Activated CD8-positive, alpha-beta memory T cell treated with anti-CD3 and anti-CD28 coated beads, Interleukin-2, amount 50 U/mL, for 24 hours (primary cell): ENCODE results near the gene KIF5B.

Experiments
- DNase-seq: peaks from one replicate; pipeline ENCODE4 v3.0.0-alpha.2; 2020; ENCODE audit errors: extremely low read depth

KIF5B gene

DNA sequence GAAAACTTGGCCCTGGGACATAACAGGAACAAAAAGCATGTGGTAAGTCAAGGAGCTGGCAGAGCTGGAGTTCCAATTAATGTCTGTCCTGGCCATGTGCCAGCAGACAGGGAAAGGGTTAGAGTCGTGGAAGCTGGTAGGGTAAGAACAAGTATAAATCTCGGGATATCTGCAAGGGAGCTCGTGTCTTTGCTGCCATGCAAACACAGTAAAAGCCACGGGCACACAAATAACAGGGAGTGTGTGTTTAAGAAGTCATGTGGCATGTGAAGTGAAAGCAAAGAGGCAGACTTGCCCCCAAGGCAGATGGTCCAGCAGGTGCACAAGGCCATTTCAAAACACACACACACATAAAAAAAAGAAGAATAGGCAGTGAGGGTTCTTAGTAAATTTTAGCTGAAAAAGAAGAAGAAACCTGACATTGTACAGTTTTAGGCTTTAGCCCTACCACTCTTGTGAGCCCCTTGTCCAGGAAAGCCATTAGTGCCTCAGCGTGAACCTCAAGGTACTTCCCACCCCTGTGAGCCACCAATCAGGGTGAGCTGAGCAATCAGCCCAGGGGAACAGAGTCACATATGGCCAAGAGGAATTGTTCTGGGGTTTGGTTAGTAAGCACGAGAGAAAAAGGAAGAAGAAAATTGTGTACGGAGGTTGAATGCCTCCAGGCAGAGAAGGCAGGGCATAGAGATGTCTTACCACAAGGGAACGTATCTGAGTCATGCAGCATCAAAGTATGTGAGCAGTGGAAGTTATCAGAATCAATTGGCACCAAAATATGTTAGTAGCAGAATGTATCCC, 94.7 kb downstream of the KIF5B start:
- DNase-seq = no peak

DNA sequence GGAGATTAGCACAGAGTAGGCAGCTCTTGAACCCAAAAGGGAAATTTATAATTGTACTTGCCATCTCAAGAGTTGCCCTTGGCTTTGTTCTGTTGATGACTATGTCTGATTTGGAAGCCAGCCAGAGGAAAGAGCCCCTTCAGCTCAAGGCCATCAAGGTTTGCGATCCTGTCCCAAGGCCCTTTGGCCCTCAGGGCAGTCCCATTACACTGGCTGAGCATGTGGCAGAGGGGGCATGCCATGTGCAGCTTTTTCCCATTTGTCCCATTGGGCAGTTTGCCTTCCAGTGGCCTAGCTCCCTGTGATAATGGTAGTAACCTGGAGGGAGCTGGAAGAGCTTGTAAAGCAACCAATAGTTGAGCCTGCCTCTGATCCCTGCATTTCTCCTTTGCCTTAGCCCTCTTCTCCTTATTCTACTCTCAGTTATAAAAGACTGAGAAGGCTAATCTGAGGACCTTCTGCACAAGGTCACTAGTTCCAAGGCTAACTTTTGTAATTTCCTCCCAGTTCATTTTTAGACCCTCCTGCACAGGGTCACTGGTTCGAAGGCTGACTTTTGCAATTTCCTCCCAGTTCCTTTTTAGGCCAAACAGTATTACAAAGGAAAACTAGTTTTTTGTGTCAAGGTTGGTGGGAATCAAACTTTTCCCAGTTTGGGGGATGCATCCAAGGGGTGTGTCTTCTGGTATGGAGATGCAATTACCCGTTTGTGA, 96.6 kb downstream of the KIF5B start:
- no peak for DNase-seq
